Stomach (tissue), 9 donors: ENCODE measurements around the gene DISP3. TPM values are rescaled to one million over a fixed set of nuclear protein-coding genes. Genes with fewer than 3 reads are reported as not detected.

Experiments used
- DNase-seq, 2 donors: peaks; one replicate each; pipeline versions ENCODE4 v3.0.0 to v3.0.0-alpha.2; 2013 to 2019
- H3K27ac ChIP-seq, 5 donors: fragments of 200-600 bp in 4 of 5; sonication (generic) in 4 of 5; one replicate each; pipeline ENCODE4 v1.5.1; 2013 to 2019; ENCODE audit warnings: mild to moderate bottlenecking in 1 of 5, moderate library complexity in 1 of 5
- H3K27me3 ChIP-seq, 3 donors: fragments of 200-600 bp; sonication (generic); one replicate each; pipeline ENCODE4 v1.5.1; 2017 to 2019; ENCODE audit warnings: mixed run types in 1 of 3
- H3K36me3 ChIP-seq, 4 donors: fragments of 200-600 bp; sonication (generic); 1 replicate in 3 of 4; 2 replicates in 1 of 4; pipeline ENCODE4 v1.5.1; 2016 to 2019
- H3K4me1 ChIP-seq, 4 donors: fragments of 200-600 bp; sonication (generic); one replicate each; pipeline ENCODE4 v1.5.1; 2016 to 2019
- H3K4me3 ChIP-seq, 4 donors: fragments of 200-600 bp; sonication (generic) in 3 of 4; one replicate each; pipeline ENCODE4 v1.5.1; 2016 to 2019; ENCODE audit warnings: mild to moderate bottlenecking in 1 of 4
- H3K9me3 ChIP-seq, 4 donors: fragments of 200-600 bp; sonication (generic); one replicate each; pipeline ENCODE4 v1.5.1; 2016 to 2019
- EP300 ChIP-seq: sonication (generic); formaldehyde crosslinking; IDR thresholded peaks from one replicate; pipeline ENCODE4 v1.6.1; 2017; ENCODE audit warnings: antibody characterized with exemption
- POLR2A ChIP-seq, 4 donors: fragments of 450-650 bp; IDR thresholded peaks; one replicate each; pipeline ENCODE4 v1.6.1; 2016; ENCODE audit warnings: antibody characterized with exemption in 4 of 4, control low read depth in 2 of 4, mild to moderate bottlenecking in 1 of 4, moderate library complexity in 1 of 4
- POLR2AphosphoS5 ChIP-seq, 3 donors: sonication (generic); formaldehyde crosslinking; IDR thresholded peaks; one replicate each; pipeline ENCODE4 v1.6.1; 2016; ENCODE audit warnings: antibody characterized with exemption in 3 of 3
- WGBS, 5 donors: extraction: QIAGEN DNeasy Blood & Tissue Kit in 3 of 5; methylation state at CpG; one replicate each; pipeline versions ENCODE4 v1.1.5 to v1.1.7; 2013 to 2018; 5-methylcytosine and 5-hydroxymethylcytosine counted together
- intact Hi-C: fragments of 100-400 bp; cut with DNase I; formaldehyde crosslinking; loops from one replicate; pipeline ENCODE4 v1.15.1; 2023; ENCODE audit warnings: low total_unique reads
- polyA plus RNA-seq, 3 donors: library from polyadenylated mRNA; stranded (reverse); fragments of 200-250 nt; gene quantifications; one replicate each; pipeline ENCODE4 v1.2.3, GENCODE V29; 2013
- total RNA-seq, 5 donors: library from RNA; depleted of rRNA; stranded (reverse); fragments of >200 nt; gene quantifications; one replicate each; pipeline versions ENCODE4 v1.1.0 to v1.2.3, GENCODE V29; 2014 to 2016
- TF ChIP-seq, protein P1 (sequence below), 7 experiments: fragments of 450-650 bp in 4 of 7; fragments of 200-600 bp in 3 of 7; sonication (generic) in 3 of 7; IDR thresholded peaks; one replicate each; pipeline ENCODE4 v1.5.1; 2016 to 2019; ENCODE audit warnings: antibody characterized with exemption in 7 of 7, control low read depth in 2 of 7, mild to moderate bottlenecking in 1 of 7
- donor health status: healthy with polysubstance abuse.
- donor health status: Bipolar disorder and iron deficiency.
- donor health status: healthy.

Gene DISP3
- total and polyA plus RNA-seq, 8 donors, result 0.08 to 0.45 TPM; not detected in 6

DNA sequence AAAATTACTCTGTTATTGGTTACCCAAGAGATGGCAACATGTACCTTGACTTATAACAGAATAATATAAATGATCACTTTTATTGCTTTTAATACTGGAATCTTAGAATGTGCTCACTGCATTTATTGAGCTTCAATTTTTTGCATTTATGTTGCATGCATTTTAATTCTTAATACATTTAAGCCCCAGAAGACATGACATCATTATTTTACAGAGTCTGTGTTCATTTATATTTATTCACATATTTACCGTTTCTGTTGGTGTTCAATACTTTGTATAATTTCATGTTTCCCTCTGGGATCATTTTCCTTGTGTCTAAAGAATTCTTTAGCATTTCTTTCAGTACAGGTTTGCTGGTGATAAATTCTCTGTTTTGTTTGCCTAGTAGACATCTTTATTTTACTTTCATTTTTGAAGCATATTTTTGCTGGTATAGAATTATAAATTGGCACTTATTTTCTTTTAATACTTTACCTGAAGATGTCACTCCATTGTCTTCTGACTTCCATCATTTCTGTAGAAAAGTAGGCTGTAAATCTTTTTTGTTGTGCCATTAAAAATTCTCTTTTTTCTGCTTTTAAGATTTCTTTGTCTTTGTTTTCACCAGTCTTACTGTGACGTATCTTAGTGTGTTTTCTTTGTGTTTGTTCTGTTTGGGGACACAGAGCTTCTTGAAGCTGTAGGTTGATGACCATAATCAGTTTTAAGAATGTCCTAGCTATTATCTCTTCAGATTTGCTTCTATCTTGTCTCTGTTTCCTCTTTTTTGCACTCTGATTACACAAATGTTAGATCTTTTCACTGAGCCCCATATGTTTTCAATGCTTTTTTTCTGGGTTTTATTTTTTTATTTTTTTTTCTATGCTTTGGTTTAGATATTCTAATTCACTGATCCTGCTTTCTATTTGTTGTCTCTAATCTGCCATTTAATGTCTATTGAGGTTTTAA lies 26.9 kb downstream of the DISP3 start:
- no peak overlapping the region for H3K27ac ChIP-seq
- peaks cover 0 to 6% (median 0%) of the 10 kb centered on the region in 4 donors for H3K4me1 ChIP-seq
- peaks cover 2 to 73% (median 61%) of the 10 kb centered on the region in 4 donors for H3K9me3 ChIP-seq
- no peak for TF ChIP-seq POLR2A (IDR thresholded peaks at IDR 0.05)
- no peak for TF ChIP-seq EP300
- TF ChIP-seq POLR2AphosphoS5 (IDR thresholded peaks at IDR 0.05), result no peak
- TF ChIP-seq, protein P1, sequence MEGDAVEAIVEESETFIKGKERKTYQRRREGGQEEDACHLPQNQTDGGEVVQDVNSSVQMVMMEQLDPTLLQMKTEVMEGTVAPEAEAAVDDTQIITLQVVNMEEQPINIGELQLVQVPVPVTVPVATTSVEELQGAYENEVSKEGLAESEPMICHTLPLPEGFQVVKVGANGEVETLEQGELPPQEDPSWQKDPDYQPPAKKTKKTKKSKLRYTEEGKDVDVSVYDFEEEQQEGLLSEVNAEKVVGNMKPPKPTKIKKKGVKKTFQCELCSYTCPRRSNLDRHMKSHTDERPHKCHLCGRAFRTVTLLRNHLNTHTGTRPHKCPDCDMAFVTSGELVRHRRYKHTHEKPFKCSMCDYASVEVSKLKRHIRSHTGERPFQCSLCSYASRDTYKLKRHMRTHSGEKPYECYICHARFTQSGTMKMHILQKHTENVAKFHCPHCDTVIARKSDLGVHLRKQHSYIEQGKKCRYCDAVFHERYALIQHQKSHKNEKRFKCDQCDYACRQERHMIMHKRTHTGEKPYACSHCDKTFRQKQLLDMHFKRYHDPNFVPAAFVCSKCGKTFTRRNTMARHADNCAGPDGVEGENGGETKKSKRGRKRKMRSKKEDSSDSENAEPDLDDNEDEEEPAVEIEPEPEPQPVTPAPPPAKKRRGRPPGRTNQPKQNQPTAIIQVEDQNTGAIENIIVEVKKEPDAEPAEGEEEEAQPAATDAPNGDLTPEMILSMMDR (IDR thresholded peaks at IDR 0.05), result no peak
- H3K36me3 ChIP-seq, result no peaks in the 10 kb centered on the region
- DNase-seq, result no peak
- H3K4me3 ChIP-seq, result no peak overlapping the region
- WGBS, 5 donors, result 82 to 93% (median 90%) methylated on average over 2 of the region's 2 CpGs
- H3K27me3 ChIP-seq, result peaks cover 0 to 29% (median 18%) of the 10 kb centered on the region in 3 donors
- intact Hi-C loops, result no loop called here

DNA sequence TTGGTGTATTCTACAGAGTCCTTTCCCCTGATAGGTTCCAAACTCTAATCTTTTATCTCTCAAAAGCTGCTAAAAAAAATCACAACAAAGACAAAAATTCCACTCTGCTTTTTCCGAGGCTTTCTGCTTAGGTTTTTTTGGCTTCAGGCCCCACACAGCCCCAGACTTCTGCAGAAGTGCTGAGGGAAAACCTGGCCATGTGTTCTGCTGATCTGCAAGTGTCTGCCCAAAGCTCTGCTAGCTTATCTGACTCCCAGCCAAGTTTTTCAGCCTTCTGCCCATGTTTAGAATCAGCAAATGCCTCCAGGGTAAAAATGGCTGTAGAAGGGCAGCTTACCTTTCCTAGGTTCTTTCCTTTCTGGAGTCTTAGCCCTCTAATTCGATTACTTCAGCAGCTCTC lies 28.4 kb downstream of the DISP3 start:
- no peaks in the 10 kb centered on the region for H3K36me3 ChIP-seq
- intact Hi-C loops, result no loop called here
- H3K4me3 ChIP-seq, result no peak overlapping the region
- peaks cover 0 to 14% (median 4%) of the 10 kb centered on the region in 3 donors for H3K27me3 ChIP-seq
- TF ChIP-seq EP300 (no peak), POLR2AphosphoS5 (IDR thresholded peaks at IDR 0.05) (no peak), POLR2A (IDR thresholded peaks at IDR 0.05) (no peak)
- TF ChIP-seq, protein P1 (IDR thresholded peaks at IDR 0.05), result no peak
- peaks cover 2 to 70% (median 61%) of the 10 kb centered on the region in 4 donors for H3K9me3 ChIP-seq
- 58 to 74% (median 65%) methylated on average over 2 of the region's 2 CpGs for WGBS, 5 donors
- no peak overlapping the region for H3K27ac ChIP-seq
- no peaks in the 10 kb centered on the region for H3K4me1 ChIP-seq
- no peak for DNase-seq

DNA sequence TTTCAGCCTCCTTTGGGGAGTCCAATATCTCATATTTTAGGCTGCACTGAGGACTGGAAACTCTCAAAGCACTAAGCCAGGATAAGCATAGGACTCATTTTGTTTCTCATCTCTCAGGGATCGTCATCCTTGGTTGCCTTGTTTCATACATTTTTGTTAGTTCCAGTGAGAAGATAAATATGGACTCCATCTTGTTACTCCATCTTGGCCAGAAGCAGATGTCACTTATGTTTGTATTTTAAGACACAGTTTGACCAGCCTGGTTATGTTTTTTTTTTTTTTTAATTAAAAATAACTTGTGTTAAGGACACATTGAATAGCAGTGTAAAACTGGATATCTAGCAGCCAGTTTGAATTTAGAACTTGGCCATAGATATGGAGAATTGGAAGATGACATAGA lies 34.7 kb downstream of the DISP3 start:
- intact Hi-C loops, result no loop called here
- H3K27me3 ChIP-seq, result peaks cover 0 to 12% (median 0%) of the 10 kb centered on the region in 3 donors
- H3K4me3 ChIP-seq, result no peak overlapping the region
- no peak overlapping the region for H3K27ac ChIP-seq
- no peaks in the 10 kb centered on the region for H3K4me1 ChIP-seq
- no peaks in the 10 kb centered on the region for H3K36me3 ChIP-seq
- 88 to 95% (median 91%) methylated on average over 1 of the region's 1 CpG for WGBS, 5 donors
- peaks cover 0 to 24% (median 13%) of the 10 kb centered on the region in 4 donors for H3K9me3 ChIP-seq
- DNase-seq, result no peak
- TF ChIP-seq EP300, result no peak
- no peak for TF ChIP-seq POLR2AphosphoS5 (IDR thresholded peaks at IDR 0.05)
- no peak for TF ChIP-seq POLR2A (IDR thresholded peaks at IDR 0.05)
- TF ChIP-seq, protein P1 (IDR thresholded peaks at IDR 0.05), result no peak

DNA sequence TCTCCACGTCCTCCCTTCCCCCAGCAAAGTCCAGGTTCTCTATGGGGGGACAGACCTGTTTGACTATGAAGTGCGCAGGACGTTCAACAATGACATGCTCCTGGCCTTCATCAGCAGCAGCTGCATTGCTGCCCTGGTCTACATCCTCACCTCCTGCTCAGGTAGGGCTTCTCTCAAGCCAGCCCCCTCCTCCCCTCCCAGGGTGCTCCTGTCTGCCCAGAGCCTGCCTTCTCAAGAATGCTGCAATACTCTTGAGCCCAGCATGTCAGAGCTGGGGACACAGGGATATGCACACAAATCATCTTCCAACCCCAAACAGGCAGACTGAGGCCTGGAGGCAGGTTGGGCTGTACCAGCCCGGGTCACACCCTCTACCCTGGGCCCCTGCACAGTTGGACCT lies 35.4 kb downstream of the DISP3 start:
- Histone ChIP-seq H3K36me3 (no peaks in the 10 kb centered on the region), H3K27ac (no peak overlapping the region), H3K9me3 (peaks cover 0 to 24% (median 13%) of the 10 kb centered on the region in 4 donors), H3K4me1 (no peaks in the 10 kb centered on the region), H3K4me3 (no peak overlapping the region), H3K27me3 (peaks cover 0 to 16% (median 0%) of the 10 kb centered on the region in 3 donors)
- intact Hi-C loops, result no loop called here
- TF ChIP-seq, protein P1 (IDR thresholded peaks at IDR 0.05), result no peak
- TF ChIP-seq POLR2AphosphoS5 (IDR thresholded peaks at IDR 0.05) (no peak), POLR2A (IDR thresholded peaks at IDR 0.05) (no peak), EP300 (no peak)
- 61 to 79% (median 77%) methylated on average over 4 of the region's 4 CpGs for WGBS, 5 donors
- DNase-seq, result no peak
